ENCODE results near the gene DOCK6. TPM values are rescaled to one million over a fixed set of nuclear protein-coding genes. Genes with fewer than 3 reads are reported as not detected.
"Not testable (repeated sequence)": the region's sequence is repeated elsewhere in the genome, so short reads cannot be mapped to it uniquely, and the experiment has no call there.

DOCK6 gene
- polyA plus RNA-seq, 1 donor: 49.3 TPM

GRCh38 chr19:11174336-11174735, 88.0 kb downstream of the DOCK6 start:
- DNase-seq: no peak

- no peak for DNase-seq
Measured at GRCh38 chr19:11173516-11174155, 88.7 kb downstream of the DOCK6 start.

GRCh38 chr19:11172576-11172975, 89.7 kb downstream of the DOCK6 start:
- DNase-seq: no peak

GRCh38 chr19:11171144-11171543, 91.2 kb downstream of the DOCK6 start:
- DNase-seq: no peak

GRCh38 chr19:11169896-11170678, 92.2 kb downstream of the DOCK6 start:
- DNase-seq: no peak

- DNase-seq: no peak
Measured at GRCh38 chr19:11168568-11168967, 93.8 kb downstream of the DOCK6 start.

GRCh38 chr19:11166281-11167142, 95.8 kb downstream of the DOCK6 start:
- DNase-seq: no peak

- DNase-seq: no peak
Measured at GRCh38 chr19:11165486-11166030, 96.8 kb downstream of the DOCK6 start.

- no peak for DNase-seq
Measured at GRCh38 chr19:11164879-11165406, 97.4 kb downstream of the DOCK6 start.

- no peak for DNase-seq
Measured at GRCh38 chr19:11164296-11164695, 98.0 kb downstream of the DOCK6 start.

- DNase-seq: not testable (repeated sequence)
Measured at GRCh38 chr19:11160440-11160768, 101.9 kb downstream of the DOCK6 start.

- no peak for DNase-seq
Measured at GRCh38 chr19:11159598-11160439, 102.5 kb downstream of the DOCK6 start.

GRCh38 chr19:11155373-11156120, 106.8 kb downstream of the DOCK6 start, which contains the start of gene SPC24:
SPC24 (minus strand) TSS chr19:11155782; CDS start chr19:11155776, 6 bp downstream.
- DNase-seq: peak; percentile 96

- DNase-seq: no peak
Measured at GRCh38 chr19:11154683-11155047, 107.7 kb downstream of the DOCK6 start.

- DNase-seq: no peak
Measured at GRCh38 chr19:11152318-11153062, 109.8 kb downstream of the DOCK6 start.

GRCh38 chr19:11151181-11151580, 111.1 kb downstream of the DOCK6 start:
- DNase-seq: peak; percentile 44
